ENCODE data around the gene ZFYVE26. TPM values are rescaled to one million over a fixed set of nuclear protein-coding genes. Genes with fewer than 3 reads are reported as not detected.

ZFYVE26 gene
- total RNA-seq, 2 donors from 2014 or later = 11.7 to 31.0 TPM

GRCh38 chr14:67756496-67756895 is 59.9 kb downstream of the ZFYVE26 start:
- Histone ChIP-seq H3K4me3 (no peak overlapping the region), H3K4me1 (no peaks in the 10 kb centered on the region), H3K36me3 (replicated peaks in 1 of 2; ENCODE audit: insufficient read depth in 1 of 2, low read depth in 2 of 2) (peaks cover 0 to 18% of the 10 kb centered on the region in 2 donors), H3K9me3 (no peaks in the 10 kb centered on the region), H3K27me3 (no peaks in the 10 kb centered on the region), H3K27ac (no peak overlapping the region)
- DNase-seq (no peak), ATAC-seq (no peak)
- WGBS, 2 donors = 88 to 89% methylated on average over 1 of the region's 1 CpG
- TF ChIP-seq CTCF (IDR thresholded peaks at IDR 0.05) (no peak), POLR2A (IDR thresholded peaks at IDR 0.05) (no peak)
- intact Hi-C loops (cut with DNase I) = no loop called here

GRCh38 chr14:67749341-67750084 is 66.9 kb downstream of the ZFYVE26 start:
- H3K27ac ChIP-seq = no peak overlapping the region
- DNase-seq (no peak), ATAC-seq (no peak)
- intact Hi-C loops (cut with DNase I) = no loop called here
- H3K36me3 ChIP-seq (replicated peaks in 1 of 2; ENCODE audit: insufficient read depth in 1 of 2, low read depth in 2 of 2) = peaks cover 0 to 14% of the 10 kb centered on the region in 2 donors
- no peaks in the 10 kb centered on the region for H3K4me1 ChIP-seq
- H3K4me3 ChIP-seq = no peak overlapping the region
- H3K27me3 ChIP-seq = no peaks in the 10 kb centered on the region
- 78 to 87% methylated on average over 6 of the region's 6 CpGs for WGBS, 2 donors
- peaks cover 0 to 4% (median 0%) of the 10 kb centered on the region in 3 donors for H3K9me3 ChIP-seq
- no peak for TF ChIP-seq POLR2A (IDR thresholded peaks at IDR 0.05)
- no peak for TF ChIP-seq CTCF (IDR thresholded peaks at IDR 0.05)

GRCh38 chr14:67748312-67748711 is 68.1 kb downstream of the ZFYVE26 start:
- Histone ChIP-seq H3K9me3 (peaks cover 0 to 4% (median 0%) of the 10 kb centered on the region in 3 donors), H3K4me1 (peaks cover 6% of the 10 kb centered on the region), H3K27me3 (no peaks in the 10 kb centered on the region), H3K27ac (no peak overlapping the region), H3K36me3 (replicated peaks in 1 of 2; ENCODE audit: insufficient read depth in 1 of 2, low read depth in 2 of 2) (peaks cover 0 to 9% of the 10 kb centered on the region in 2 donors), H3K4me3 (no peak overlapping the region)
- ATAC-seq = no peak
- TF ChIP-seq CTCF (IDR thresholded peaks at IDR 0.05) (no peak), POLR2A (IDR thresholded peaks at IDR 0.05) (no peak)
- 78 to 82% methylated on average over 7 to 10 of the region's 10 CpGs for WGBS, 2 donors
- DNase-seq = peak in 1 of 4 donors; percentile 10
- intact Hi-C loops (cut with DNase I) = no loop called here

- Histone ChIP-seq H3K27me3 (no peaks in the 10 kb centered on the region), H3K4me1 (peaks cover 6% of the 10 kb centered on the region), H3K27ac (no peak overlapping the region), H3K9me3 (peaks cover 0 to 4% (median 0%) of the 10 kb centered on the region in 3 donors), H3K36me3 (replicated peaks in 1 of 2; ENCODE audit: insufficient read depth in 1 of 2, low read depth in 2 of 2) (peaks cover 0 to 7% of the 10 kb centered on the region in 2 donors), H3K4me3 (no peak overlapping the region)
- intact Hi-C loops (cut with DNase I) = no loop called here
- no peak for DNase-seq
- no peak for ATAC-seq
- WGBS, 2 donors = 82 to 93% methylated on average over 1 of the region's 1 CpG
- no peak for TF ChIP-seq CTCF (IDR thresholded peaks at IDR 0.05)
- TF ChIP-seq POLR2A (IDR thresholded peaks at IDR 0.05) = no peak
Measured at GRCh38 chr14:67746927-67747326, 69.5 kb downstream of the ZFYVE26 start.

GRCh38 chr14:67744046-67744445 is 72.3 kb downstream of the ZFYVE26 start:
- ATAC-seq (peak; percentile 28), DNase-seq (no peak)
- 22 to 24% methylated on average over 2 of the region's 2 CpGs for WGBS, 2 donors
- Histone ChIP-seq H3K27ac (peak overlapping the region in 1 of 4 donors; percentile 36), H3K27me3 (no peaks in the 10 kb centered on the region), H3K36me3 (replicated peaks in 1 of 2; ENCODE audit: insufficient read depth in 1 of 2, low read depth in 2 of 2) (peaks cover 0 to 4% of the 10 kb centered on the region in 2 donors), H3K4me1 (peaks cover 15% of the 10 kb centered on the region), H3K4me3 (no peak overlapping the region), H3K9me3 (no peaks in the 10 kb centered on the region)
- no peak for TF ChIP-seq POLR2A (IDR thresholded peaks at IDR 0.05)
- no peak for TF ChIP-seq CTCF (IDR thresholded peaks at IDR 0.05)
- intact Hi-C loops (cut with DNase I) = no loop called here

Measured in body of pancreas (tissue), 4 donors.